Pancreas (tissue), 10 donors: ENCODE measurements around the gene UROD. TPM values are rescaled to one million over a fixed set of nuclear protein-coding genes. Genes with fewer than 3 reads are reported as not detected.

ENCODE experiments used
- ATAC-seq, 4 donors: fragments of 200-7000 bp; cut with Tn5 transposase; one replicate each; pipeline versions ENCODE4 v1.8.0 to v1.9.1; 2020; ENCODE audit warnings: mild to moderate bottlenecking in 4 of 4, moderate library complexity in 4 of 4
- DNase-seq, 6 donors: peaks; one replicate each; pipeline ENCODE4 v3.0.0-alpha.2; 2020
- FAIRE-seq: peaks from 2 replicates; lab custom pipeline; 2012; peaks lifted over from hg19 to GRCh38; lab: Jason Lieb, UNC
- H3K27ac ChIP-seq, 4 donors: fragments of 200-600 bp; sonication (generic); 1 replicate in 3 of 4; 2 replicates in 1 of 4; pipeline versions ENCODE4 v1.5.0 to v1.8.0; 2020
- H3K27me3 ChIP-seq, 4 donors: fragments of 200-600 bp; one replicate each; pipeline ENCODE4 v1.8.0; 2021
- H3K36me3 ChIP-seq, 3 donors: fragments of 200-600 bp; sonication (generic) in 1 of 3; one replicate each; pipeline versions ENCODE4 v1.5.0 to v1.8.0; 2020 to 2021
- H3K4me1 ChIP-seq, 3 donors: fragments of 200-600 bp; one replicate each; pipeline ENCODE4 v1.8.0; 2021
- H3K4me3 ChIP-seq, 4 donors: fragments of 200-600 bp; sonication (generic) in 2 of 4; one replicate each; pipeline versions ENCODE4 v1.5.0 to v1.8.0; 2020 to 2021
- H3K9me3 ChIP-seq, 4 donors: fragments of 200-600 bp; one replicate each; pipeline ENCODE4 v1.8.0; 2021
- CTCF ChIP-seq, 4 donors: fragments of 200-600 bp; sonication (generic) in 3 of 4; IDR thresholded peaks; one replicate each; pipeline versions ENCODE4 v1.5.0 to v1.8.0; 2021; ENCODE audit warnings: antibody characterized with exemption in 4 of 4
- WGBS, 2 donors: extraction: QIAGEN DNeasy Blood & Tissue Kit; methylation state at CpG; one replicate each; pipeline ENCODE4 v1.1.7; 2013; 5-methylcytosine and 5-hydroxymethylcytosine counted together
- intact Hi-C, 3 donors: fragments of 100-400 bp; cut with DNase I; formaldehyde crosslinking; loops; one replicate each; pipeline versions ENCODE4 v1.11.1 to v1.14.2; 2022
- polyA plus RNA-seq, 2 donors: library from polyadenylated mRNA; stranded (reverse); fragments of 200-250 nt; gene quantifications; one replicate each; pipeline ENCODE4 v1.2.3, GENCODE V29; 2013
- total RNA-seq, 6 donors: library from RNA; stranded (reverse); fragmentation: NEBNext Ultra II Directional in 4 of 6; extraction: Animal tissue kit (Norgen Biotek cat#: 25700) in 4 of 6; gene quantifications; one replicate each; pipeline versions ENCODE4 v1.2.1 to v1.2.4, GENCODE V29; 2021 to 2023
- donor health status: healthy with polysubstance abuse.
- donor health status: DM: no; HTN: no; CAD: no; lungs with moderate emphysema.
- donor health status: DM: no; HTN: no; CAD: no.
- donor health status: control.
- donor health status: control.
- donor health status: Bipolar disorder and iron deficiency.
- donor health status: DM: yes; HTN: yes; CAD: no.
- donor health status: DM: no; HTN: no; CAD: no.
- donor health status: DM: no; HTN: no; CAD: no.
- donor health status: DM: yes; HTN: yes; CAD: no.

UROD gene
- total and polyA plus RNA-seq, 8 donors: 16.9 to 71.2 (median 27.8) TPM

- DNase-seq: no peak
- WGBS, 2 donors: 82 to 84% methylated on average over 8 of the region's 8 CpGs
- intact Hi-C loops: no loop called here
These were observed 26.8 kb downstream of the UROD start for GRCh38 chr1:45038661-45039364.

GRCh38 chr1:45040297-45040696 is 28.2 kb downstream of the UROD start:
- no peaks in the 10 kb centered on the region for H3K36me3 ChIP-seq
- 96% methylated on average over 5 of the region's 5 CpGs for WGBS, 2 donors
- ATAC-seq (no peak), DNase-seq (no peak), FAIRE-seq (no peak)
- H3K9me3 ChIP-seq: no peaks in the 10 kb centered on the region
- intact Hi-C loops: no loop called here
- H3K4me3 ChIP-seq: no peak overlapping the region
- no peak for TF ChIP-seq CTCF (IDR thresholded peaks at IDR 0.05)
- no peaks in the 10 kb centered on the region for H3K27me3 ChIP-seq
- no peak overlapping the region for H3K27ac ChIP-seq
- H3K4me1 ChIP-seq: no peaks in the 10 kb centered on the region

More at GRCh38 chr1:45038661-45039364, 26.8 kb downstream of the UROD start:
- no peaks in the 10 kb centered on the region for H3K36me3 ChIP-seq
- H3K27ac ChIP-seq: no peak overlapping the region
- H3K4me1 ChIP-seq: no peaks in the 10 kb centered on the region
- H3K4me3 ChIP-seq: no peak overlapping the region
- H3K27me3 ChIP-seq: no peaks in the 10 kb centered on the region
- no peaks in the 10 kb centered on the region for H3K9me3 ChIP-seq
- no peak for TF ChIP-seq CTCF (IDR thresholded peaks at IDR 0.05)
- ATAC-seq (no peak), FAIRE-seq (no peak)

- FAIRE-seq: no peak
- Histone ChIP-seq H3K27ac (no peak overlapping the region), H3K9me3 (no peaks in the 10 kb centered on the region), H3K27me3 (no peaks in the 10 kb centered on the region), H3K36me3 (no peaks in the 10 kb centered on the region), H3K4me3 (no peak overlapping the region), H3K4me1 (no peaks in the 10 kb centered on the region)
- intact Hi-C loops: no loop called here
- ATAC-seq: no peak
- no peak for TF ChIP-seq CTCF (IDR thresholded peaks at IDR 0.05)
- WGBS, 2 donors: 75 to 79% methylated on average over 5 of the region's 5 CpGs
- DNase-seq: no peak
These were observed 31.0 kb downstream of the UROD start for GRCh38 chr1:45043094-45043493.

- ATAC-seq: no peak
- Histone ChIP-seq H3K27ac (no peak overlapping the region), H3K4me3 (no peak overlapping the region), H3K9me3 (no peaks in the 10 kb centered on the region), H3K27me3 (no peaks in the 10 kb centered on the region), H3K36me3 (no peaks in the 10 kb centered on the region), H3K4me1 (no peaks in the 10 kb centered on the region)
- WGBS, 2 donors: 90 to 100% methylated on average over 1 of the region's 1 CpG
- TF ChIP-seq CTCF (IDR thresholded peaks at IDR 0.05): no peak
- DNase-seq: no peak
- intact Hi-C loops: no loop called here
- no peak for FAIRE-seq
These were observed 32.9 kb downstream of the UROD start for GRCh38 chr1:45044916-45045315.

GRCh38 chr1:45047032-45047431 is 35.0 kb downstream of the UROD start:
- intact Hi-C loops: no loop called here
- ATAC-seq: no peak
- FAIRE-seq: no peak
- no peak for TF ChIP-seq CTCF (IDR thresholded peaks at IDR 0.05)
- Histone ChIP-seq H3K9me3 (no peaks in the 10 kb centered on the region), H3K36me3 (no peaks in the 10 kb centered on the region), H3K4me1 (no peaks in the 10 kb centered on the region), H3K27me3 (no peaks in the 10 kb centered on the region), H3K4me3 (no peak overlapping the region), H3K27ac (no peak overlapping the region)
- WGBS, 2 donors: 95 to 97% methylated on average over 5 of the region's 5 CpGs
- no peak for DNase-seq
